ENCODE data around the gene RANBP3L. TPM values are rescaled to one million over a fixed set of nuclear protein-coding genes. Genes with fewer than 3 reads are reported as not detected.

The RANBP3L gene
- total and polyA plus RNA-seq, 2 experiments from 2014 or later = not detected

DNA sequence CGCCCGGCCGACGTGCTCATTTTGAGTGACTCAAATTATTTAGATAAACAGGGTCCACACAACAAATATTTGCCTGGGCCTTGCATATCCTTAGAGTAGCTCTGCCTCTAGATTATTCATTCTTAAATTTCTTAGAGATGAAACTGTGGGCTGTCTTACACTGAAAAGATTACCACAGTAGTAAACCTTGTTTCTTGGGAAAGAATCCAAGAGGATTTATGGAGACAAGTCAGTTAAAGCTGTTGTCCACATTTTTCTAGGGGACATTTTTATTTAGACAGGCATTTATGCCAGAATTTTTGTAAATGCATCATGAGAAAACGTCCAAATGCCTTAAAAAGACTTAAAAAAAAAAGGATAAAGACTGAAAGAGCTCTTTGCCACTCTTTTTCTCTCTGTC, 32.6 kb upstream of the RANBP3L start:
- ATAC-seq (no peak), DNase-seq (ENCODE audit: low spot score) (no peak)
- Histone ChIP-seq H3K4me3 (no peak overlapping the region), H3K4me2 (no peak overlapping the region), H3K79me2 (replicated peaks; ENCODE audit: insufficient read depth) (no peaks in the 10 kb centered on the region), H3K27ac (ENCODE audit: low read depth) (no peak overlapping the region), H4K20me1 (replicated peaks; ENCODE audit: insufficient read depth) (no peaks in the 10 kb centered on the region), H3K4me1 (ENCODE audit: insufficient read depth) (no peaks in the 10 kb centered on the region), H3K27me3 (ENCODE audit: insufficient read depth) (no peaks in the 10 kb centered on the region), H3K9me2 (ENCODE audit: insufficient read depth) (peaks cover 6% of the 10 kb centered on the region; the same call in 1 of the 2 replicates), H3F3A (replicated peaks; ENCODE audit: low read depth) (no peaks in the 10 kb centered on the region), H2AFZ (no peak overlapping the region), H3K36me3 (ENCODE audit: insufficient read depth) (no peaks in the 10 kb centered on the region)
- Mint-ChIP-seq H3K36me3 (ENCODE audit: low read depth) (no peaks in the 10 kb centered on the region), H3K9me3 (0 out of 3 replicates have a peak, but pooled peaks cover 2% of the 10 kb centered on the region), H3K27me3 (ENCODE audit: insufficient read depth, low read depth, poor library complexity) (peaks cover 4% of the 10 kb centered on the region), H3K4me3 (no peak overlapping the region), H3K27ac (no peak overlapping the region), H3K4me1 (no peaks in the 10 kb centered on the region; the same call in 2 of the 3 replicates)
- TF ChIP-seq EZH2phosphoT487 (IDR thresholded peaks at IDR 0.05; ENCODE audit: unreplicated experiment) (no peak), ZNF114 (CRISPR knock-in tag; IDR thresholded peaks at IDR 0.05) (no peak), POLR2AphosphoS5 (IDR thresholded peaks at IDR 0.05; ENCODE audit: low read depth) (no peak), ZNF331 (CRISPR knock-in tag; IDR thresholded peaks at IDR 0.05; ENCODE audit: low read depth) (no peak), NANOG (IDR thresholded peaks at IDR 0.05; ENCODE audit: borderline replicate concordance) (no peak), STAT1 (IDR thresholded peaks at IDR 0.05; ENCODE audit: unreplicated experiment) (no peak), JUNB (IDR thresholded peaks at IDR 0.05; ENCODE audit: unreplicated experiment) (no peak), EZH2 (IDR thresholded peaks at IDR 0.05; ENCODE audit: low read depth, unreplicated experiment) (no peak), CREB1 (CRISPR knock-in tag; IDR thresholded peaks at IDR 0.05; ENCODE audit: low read depth) (no peak)
- TF ChIP-seq, protein P1, sequence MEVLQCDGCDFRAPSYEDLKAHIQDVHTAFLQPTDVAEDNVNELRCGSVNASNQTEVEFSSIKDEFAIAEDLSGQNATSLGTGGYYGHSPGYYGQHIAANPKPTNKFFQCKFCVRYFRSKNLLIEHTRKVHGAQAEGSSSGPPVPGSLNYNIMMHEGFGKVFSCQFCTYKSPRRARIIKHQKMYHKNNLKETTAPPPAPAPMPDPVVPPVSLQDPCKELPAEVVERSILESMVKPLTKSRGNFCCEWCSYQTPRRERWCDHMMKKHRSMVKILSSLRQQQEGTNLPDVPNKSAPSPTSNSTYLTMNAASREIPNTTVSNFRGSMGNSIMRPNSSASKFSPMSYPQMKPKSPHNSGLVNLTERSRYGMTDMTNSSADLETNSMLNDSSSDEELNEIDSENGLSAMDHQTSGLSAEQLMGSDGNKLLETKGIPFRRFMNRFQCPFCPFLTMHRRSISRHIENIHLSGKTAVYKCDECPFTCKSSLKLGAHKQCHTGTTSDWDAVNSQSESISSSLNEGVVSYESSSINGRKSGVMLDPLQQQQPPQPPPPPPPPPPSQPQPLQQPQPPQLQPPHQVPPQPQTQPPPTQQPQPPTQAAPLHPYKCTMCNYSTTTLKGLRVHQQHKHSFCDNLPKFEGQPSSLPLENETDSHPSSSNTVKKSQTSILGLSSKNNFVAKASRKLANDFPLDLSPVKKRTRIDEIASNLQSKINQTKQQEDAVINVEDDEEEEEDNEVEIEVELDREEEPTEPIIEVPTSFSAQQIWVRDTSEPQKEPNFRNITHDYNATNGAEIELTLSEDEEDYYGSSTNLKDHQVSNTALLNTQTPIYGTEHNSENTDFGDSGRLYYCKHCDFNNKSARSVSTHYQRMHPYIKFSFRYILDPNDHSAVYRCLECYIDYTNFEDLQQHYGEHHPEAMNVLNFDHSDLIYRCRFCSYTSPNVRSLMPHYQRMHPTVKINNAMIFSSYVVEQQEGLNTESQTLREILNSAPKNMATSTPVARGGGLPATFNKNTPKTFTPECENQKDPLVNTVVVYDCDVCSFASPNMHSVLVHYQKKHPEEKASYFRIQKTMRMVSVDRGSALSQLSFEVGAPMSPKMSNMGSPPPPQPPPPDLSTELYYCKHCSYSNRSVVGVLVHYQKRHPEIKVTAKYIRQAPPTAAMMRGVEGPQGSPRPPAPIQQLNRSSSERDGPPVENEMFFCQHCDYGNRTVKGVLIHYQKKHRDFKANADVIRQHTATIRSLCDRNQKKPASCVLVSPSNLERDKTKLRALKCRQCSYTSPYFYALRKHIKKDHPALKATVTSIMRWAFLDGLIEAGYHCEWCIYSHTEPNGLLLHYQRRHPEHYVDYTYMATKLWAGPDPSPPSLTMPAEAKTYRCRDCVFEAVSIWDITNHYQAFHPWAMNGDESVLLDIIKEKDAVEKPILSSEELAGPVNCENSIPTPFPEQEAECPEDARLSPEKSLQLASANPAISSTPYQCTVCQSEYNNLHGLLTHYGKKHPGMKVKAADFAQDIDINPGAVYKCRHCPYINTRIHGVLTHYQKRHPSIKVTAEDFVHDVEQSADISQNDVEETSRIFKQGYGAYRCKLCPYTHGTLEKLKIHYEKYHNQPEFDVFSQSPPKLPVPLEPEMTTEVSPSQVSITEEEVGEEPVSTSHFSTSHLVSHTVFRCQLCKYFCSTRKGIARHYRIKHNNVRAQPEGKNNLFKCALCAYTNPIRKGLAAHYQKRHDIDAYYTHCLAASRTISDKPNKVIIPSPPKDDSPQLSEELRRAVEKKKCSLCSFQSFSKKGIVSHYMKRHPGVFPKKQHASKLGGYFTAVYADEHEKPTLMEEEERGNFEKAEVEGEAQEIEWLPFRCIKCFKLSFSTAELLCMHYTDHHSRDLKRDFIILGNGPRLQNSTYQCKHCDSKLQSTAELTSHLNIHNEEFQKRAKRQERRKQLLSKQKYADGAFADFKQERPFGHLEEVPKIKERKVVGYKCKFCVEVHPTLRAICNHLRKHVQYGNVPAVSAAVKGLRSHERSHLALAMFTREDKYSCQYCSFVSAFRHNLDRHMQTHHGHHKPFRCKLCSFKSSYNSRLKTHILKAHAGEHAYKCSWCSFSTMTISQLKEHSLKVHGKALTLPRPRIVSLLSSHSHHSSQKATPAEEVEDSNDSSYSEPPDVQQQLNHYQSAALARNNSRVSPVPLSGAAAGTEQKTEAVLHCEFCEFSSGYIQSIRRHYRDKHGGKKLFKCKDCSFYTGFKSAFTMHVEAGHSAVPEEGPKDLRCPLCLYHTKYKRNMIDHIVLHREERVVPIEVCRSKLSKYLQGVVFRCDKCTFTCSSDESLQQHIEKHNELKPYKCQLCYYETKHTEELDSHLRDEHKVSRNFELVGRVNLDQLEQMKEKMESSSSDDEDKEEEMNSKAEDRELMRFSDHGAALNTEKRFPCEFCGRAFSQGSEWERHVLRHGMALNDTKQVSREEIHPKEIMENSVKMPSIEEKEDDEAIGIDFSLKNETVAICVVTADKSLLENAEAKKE (CRISPR knock-in tag; IDR thresholded peaks at IDR 0.05) = no peak
- TF ChIP-seq, protein P2, sequence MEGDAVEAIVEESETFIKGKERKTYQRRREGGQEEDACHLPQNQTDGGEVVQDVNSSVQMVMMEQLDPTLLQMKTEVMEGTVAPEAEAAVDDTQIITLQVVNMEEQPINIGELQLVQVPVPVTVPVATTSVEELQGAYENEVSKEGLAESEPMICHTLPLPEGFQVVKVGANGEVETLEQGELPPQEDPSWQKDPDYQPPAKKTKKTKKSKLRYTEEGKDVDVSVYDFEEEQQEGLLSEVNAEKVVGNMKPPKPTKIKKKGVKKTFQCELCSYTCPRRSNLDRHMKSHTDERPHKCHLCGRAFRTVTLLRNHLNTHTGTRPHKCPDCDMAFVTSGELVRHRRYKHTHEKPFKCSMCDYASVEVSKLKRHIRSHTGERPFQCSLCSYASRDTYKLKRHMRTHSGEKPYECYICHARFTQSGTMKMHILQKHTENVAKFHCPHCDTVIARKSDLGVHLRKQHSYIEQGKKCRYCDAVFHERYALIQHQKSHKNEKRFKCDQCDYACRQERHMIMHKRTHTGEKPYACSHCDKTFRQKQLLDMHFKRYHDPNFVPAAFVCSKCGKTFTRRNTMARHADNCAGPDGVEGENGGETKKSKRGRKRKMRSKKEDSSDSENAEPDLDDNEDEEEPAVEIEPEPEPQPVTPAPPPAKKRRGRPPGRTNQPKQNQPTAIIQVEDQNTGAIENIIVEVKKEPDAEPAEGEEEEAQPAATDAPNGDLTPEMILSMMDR (conservative IDR thresholded peaks at IDR 0.05; ENCODE audit: low read depth in 2 of 2) = no peak
- TF ChIP-seq, protein P3, sequence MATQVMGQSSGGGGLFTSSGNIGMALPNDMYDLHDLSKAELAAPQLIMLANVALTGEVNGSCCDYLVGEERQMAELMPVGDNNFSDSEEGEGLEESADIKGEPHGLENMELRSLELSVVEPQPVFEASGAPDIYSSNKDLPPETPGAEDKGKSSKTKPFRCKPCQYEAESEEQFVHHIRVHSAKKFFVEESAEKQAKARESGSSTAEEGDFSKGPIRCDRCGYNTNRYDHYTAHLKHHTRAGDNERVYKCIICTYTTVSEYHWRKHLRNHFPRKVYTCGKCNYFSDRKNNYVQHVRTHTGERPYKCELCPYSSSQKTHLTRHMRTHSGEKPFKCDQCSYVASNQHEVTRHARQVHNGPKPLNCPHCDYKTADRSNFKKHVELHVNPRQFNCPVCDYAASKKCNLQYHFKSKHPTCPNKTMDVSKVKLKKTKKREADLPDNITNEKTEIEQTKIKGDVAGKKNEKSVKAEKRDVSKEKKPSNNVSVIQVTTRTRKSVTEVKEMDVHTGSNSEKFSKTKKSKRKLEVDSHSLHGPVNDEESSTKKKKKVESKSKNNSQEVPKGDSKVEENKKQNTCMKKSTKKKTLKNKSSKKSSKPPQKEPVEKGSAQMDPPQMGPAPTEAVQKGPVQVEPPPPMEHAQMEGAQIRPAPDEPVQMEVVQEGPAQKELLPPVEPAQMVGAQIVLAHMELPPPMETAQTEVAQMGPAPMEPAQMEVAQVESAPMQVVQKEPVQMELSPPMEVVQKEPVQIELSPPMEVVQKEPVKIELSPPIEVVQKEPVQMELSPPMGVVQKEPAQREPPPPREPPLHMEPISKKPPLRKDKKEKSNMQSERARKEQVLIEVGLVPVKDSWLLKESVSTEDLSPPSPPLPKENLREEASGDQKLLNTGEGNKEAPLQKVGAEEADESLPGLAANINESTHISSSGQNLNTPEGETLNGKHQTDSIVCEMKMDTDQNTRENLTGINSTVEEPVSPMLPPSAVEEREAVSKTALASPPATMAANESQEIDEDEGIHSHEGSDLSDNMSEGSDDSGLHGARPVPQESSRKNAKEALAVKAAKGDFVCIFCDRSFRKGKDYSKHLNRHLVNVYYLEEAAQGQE (IDR thresholded peaks at IDR 0.05; ENCODE audit: unreplicated experiment) = no peak
- TF ChIP-seq, protein P4, sequence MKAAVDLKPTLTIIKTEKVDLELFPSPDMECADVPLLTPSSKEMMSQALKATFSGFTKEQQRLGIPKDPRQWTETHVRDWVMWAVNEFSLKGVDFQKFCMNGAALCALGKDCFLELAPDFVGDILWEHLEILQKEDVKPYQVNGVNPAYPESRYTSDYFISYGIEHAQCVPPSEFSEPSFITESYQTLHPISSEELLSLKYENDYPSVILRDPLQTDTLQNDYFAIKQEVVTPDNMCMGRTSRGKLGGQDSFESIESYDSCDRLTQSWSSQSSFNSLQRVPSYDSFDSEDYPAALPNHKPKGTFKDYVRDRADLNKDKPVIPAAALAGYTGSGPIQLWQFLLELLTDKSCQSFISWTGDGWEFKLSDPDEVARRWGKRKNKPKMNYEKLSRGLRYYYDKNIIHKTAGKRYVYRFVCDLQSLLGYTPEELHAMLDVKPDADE (IDR thresholded peaks at IDR 0.05) = no peak

Measured in GM23338 (cell line).